Measurements from ENCODE around the gene LRRK1. TPM values are rescaled to one million over a fixed set of nuclear protein-coding genes. Genes with fewer than 3 reads are reported as not detected.

The LRRK1 gene
- total RNA-seq, 2 experiments from 2014 or later: 1.0 to 1.1 TPM

DNA sequence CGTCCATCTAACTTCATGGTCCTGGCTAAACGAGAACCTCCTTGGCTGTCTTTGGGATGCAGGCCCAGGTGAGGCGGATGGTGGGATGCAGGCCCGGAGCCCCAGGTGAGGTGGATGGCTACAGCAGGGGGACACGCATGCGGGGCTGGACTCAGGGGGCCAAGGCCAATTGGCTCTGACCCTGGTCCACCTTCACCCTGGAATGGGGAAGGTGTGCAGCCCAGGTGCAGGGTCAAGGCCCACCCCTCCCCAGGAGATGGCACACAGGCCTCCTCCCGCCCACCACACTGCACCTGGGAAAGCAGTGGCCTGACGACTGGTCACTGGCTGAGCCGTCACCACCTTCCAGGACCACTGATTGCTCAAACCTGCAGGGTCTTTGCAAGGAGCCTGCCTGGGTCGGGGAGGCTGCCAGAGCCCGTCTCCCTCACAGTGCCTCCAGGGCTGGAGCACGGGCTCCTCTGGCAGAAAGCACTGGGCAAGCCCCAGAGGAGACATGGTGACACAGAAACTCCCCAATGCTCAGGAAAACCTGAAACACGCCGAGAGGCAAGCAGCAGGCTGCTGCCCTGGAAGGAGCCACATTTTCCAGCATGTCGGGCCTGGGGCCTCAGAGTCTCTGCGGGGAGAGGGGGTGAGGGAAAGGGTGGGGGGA, 159.6 kb downstream of the LRRK1 start:
- no peak overlapping the region for H3K4me3 Mint-ChIP-seq
- CTCF ChIA-PET: no interaction called here
- H3K36me3 Mint-ChIP-seq (ENCODE audit: low read depth): no peaks in the 10 kb centered on the region

GRCh38 chr15:101081900-101082299, 162.7 kb downstream of the LRRK1 start:
- no peak overlapping the region for H3K27ac Mint-ChIP-seq
- no peaks in the 10 kb centered on the region for H3K4me1 Mint-ChIP-seq
- H3K9me3 Mint-ChIP-seq: no peaks in the 10 kb centered on the region
- no peak overlapping the region for H3K4me3 Mint-ChIP-seq
- H3K27me3 Mint-ChIP-seq: peaks cover 17% of the 10 kb centered on the region
- DNase-seq: no peak
- no peaks in the 10 kb centered on the region for H3K36me3 Mint-ChIP-seq (ENCODE audit: low read depth)
- POLR2A ChIA-PET: no interaction called here
- CTCF ChIA-PET: no interaction called here

More for the DNA sequence above, 159.6 kb downstream of the LRRK1 start:
- Mint-ChIP-seq H3K4me1 (no peaks in the 10 kb centered on the region), H3K27me3 (peaks cover 19% of the 10 kb centered on the region), H3K27ac (no peak overlapping the region), H3K9me3 (no peaks in the 10 kb centered on the region)
- no peak for DNase-seq
- POLR2A ChIA-PET: no interaction called here

DNA sequence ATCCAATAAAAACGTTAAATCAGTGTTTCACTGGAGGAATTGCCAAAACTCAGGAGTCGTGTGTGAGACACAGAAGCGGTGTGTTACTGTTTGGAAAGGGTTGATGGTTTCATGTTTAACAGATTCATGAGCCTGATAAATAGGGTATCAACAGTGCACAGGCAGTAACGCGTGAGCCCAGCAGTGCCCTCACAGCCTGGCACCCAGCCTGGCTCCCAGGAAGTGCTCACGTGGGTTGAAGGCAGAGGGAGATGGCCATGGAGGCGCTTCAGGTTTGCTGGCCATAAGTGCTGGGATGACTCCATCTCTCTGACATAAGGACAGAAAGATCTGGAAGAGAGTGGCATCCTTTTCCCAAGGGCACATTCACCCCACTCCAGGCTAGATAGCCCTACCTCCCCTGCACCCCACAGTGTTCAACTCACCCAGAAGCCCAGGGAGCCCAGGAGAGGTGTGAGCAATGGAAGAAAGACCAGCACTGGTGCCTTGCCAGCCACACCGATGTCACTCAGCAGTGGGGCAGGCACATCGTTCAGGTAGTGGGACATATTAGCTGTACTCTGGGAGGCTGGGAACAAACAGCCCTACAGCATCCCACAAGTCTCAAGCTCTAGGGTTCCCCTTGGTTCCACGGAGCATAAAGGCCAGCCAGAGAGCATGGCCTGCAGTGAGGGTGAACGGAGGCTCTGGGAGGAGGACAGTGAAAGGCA, 164.3 kb downstream of the LRRK1 start:
- no peak overlapping the region for H3K27ac Mint-ChIP-seq
- H3K36me3 Mint-ChIP-seq (ENCODE audit: low read depth): no peaks in the 10 kb centered on the region
- no peaks in the 10 kb centered on the region for H3K4me1 Mint-ChIP-seq
- peaks cover 17% of the 10 kb centered on the region for H3K27me3 Mint-ChIP-seq
- ChIA-PET CTCF (interaction anchor here (0.7 to 2.8 kb wide), 2 partner anchors 67 to 174 kb away, joined by 3 to 16 read pairs; no protein-coding TSS in a partner anchor), POLR2A (no interaction called here)
- DNase-seq: no peak
- no peak overlapping the region for H3K4me3 Mint-ChIP-seq
- H3K9me3 Mint-ChIP-seq: no peaks in the 10 kb centered on the region

DNA sequence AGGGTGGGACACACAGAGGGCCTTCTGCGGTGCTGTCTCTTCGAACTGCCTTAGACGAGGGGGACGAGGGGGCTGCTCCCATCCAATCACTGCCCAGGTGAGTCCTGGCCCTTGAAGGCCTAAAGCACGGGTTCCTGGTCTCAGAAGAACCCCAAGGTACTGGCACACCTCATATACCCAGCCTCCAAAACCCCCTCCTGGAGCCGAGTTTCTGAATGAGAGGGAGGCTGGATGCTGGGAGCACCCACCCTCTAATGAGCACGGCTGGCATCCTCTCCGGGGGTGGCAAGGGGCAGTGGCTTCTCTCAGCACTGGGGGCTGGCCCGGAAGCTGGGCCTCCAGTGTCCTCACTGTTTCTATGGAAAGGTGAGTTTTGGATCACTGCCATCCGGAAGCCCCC, 165.6 kb downstream of the LRRK1 start:
- Mint-ChIP-seq H3K27me3 (peaks cover 17% of the 10 kb centered on the region), H3K9me3 (no peaks in the 10 kb centered on the region), H3K4me1 (peaks cover 8% of the 10 kb centered on the region), H3K4me3 (no peak overlapping the region), H3K36me3 (ENCODE audit: low read depth) (no peaks in the 10 kb centered on the region), H3K27ac (no peak overlapping the region)
- DNase-seq: no peak
- ChIA-PET POLR2A (no interaction called here), CTCF (interaction anchor here (2.8 kb wide), 1 partner anchor 173 kb away, joined by 16 read pairs; no protein-coding TSS in a partner anchor)

DNA sequence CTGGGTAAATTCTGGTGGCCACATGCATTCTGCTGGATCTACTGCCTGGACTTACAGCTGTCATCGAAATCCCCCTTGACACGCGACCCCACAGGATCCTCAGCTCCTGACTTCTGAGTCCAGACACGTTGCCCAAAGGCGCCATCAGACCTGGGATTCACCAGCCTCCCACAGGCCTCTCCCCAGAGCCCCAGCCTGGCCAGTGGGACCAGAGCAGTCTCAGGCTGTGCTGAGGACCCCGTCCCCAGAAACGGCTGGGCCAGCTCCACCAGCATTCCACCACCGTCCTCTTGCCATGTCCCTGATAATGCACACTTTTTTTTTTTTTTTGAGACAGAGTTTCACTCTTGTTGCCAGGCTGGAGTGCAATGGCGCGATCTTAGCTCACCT, 166.1 kb downstream of the LRRK1 start:
- H3K27me3 Mint-ChIP-seq: peaks cover 17% of the 10 kb centered on the region
- CTCF ChIA-PET: interaction anchor here (0.7 to 2.8 kb wide), 2 partner anchors 171 to 173 kb away, joined by 3 to 16 read pairs; no protein-coding TSS in a partner anchor

DNA sequence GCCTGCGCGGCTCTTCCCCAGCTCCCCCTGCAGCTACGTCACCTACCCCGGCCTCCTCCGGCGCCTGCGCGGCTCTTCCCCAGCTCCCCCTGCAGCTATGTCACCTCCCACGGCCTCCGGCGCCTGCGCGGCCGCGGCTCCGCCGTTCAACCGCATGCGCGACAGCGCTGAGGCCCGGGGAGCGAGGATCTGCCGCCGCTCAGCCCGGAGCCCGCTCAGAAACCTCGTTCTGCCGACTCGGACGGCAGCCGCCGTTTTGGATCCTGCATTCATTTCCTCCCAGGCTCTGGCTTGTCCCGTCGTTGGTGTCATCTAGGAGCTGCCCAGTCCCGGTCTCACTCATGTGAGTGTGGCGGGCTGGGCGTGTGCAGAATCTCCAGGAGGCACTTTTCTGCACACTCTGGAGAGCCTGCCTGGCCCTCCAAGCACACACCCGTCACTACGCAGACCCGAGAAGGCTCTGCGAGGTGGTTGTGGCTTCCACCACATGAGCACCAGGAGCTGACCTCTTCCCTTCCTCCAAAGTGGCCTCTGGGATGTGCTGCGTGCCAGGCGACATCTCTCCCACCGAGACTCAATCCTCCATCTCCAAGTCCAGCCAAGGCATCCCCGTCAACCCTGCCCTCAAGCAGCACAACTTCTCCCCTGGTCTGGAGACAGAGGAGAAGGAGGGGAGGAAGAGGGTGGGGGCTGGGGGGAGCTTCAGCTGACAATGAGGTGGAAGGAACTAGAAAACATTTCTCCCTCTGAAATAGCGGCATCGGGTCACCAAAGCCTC, 167.4 kb downstream of the LRRK1 start:
- POLR2A ChIA-PET: no interaction called here
- DNase-seq: no peak
- peaks cover 16% of the 10 kb centered on the region for H3K4me1 Mint-ChIP-seq

More for the DNA sequence above, 166.1 kb downstream of the LRRK1 start:
- H3K4me3 Mint-ChIP-seq: no peak overlapping the region
- H3K9me3 Mint-ChIP-seq: no peaks in the 10 kb centered on the region
- POLR2A ChIA-PET: no interaction called here
- H3K27ac Mint-ChIP-seq: no peak overlapping the region
- no peak for DNase-seq
- peaks cover 12% of the 10 kb centered on the region for H3K4me1 Mint-ChIP-seq
- no peaks in the 10 kb centered on the region for H3K36me3 Mint-ChIP-seq (ENCODE audit: low read depth)

GRCh38 chr15:101087172-101087769, 168.1 kb downstream of the LRRK1 start:
- Mint-ChIP-seq H3K9me3 (no peaks in the 10 kb centered on the region), H3K27ac (no peak overlapping the region), H3K27me3 (peaks cover 10% of the 10 kb centered on the region), H3K4me3 (no peak overlapping the region), H3K36me3 (ENCODE audit: low read depth) (no peaks in the 10 kb centered on the region), H3K4me1 (peaks cover 16% of the 10 kb centered on the region)
- ChIA-PET CTCF (interaction anchor here (1.1 to 5.2 kb wide), 4 partner anchors 17 to 169 kb away, joined by 3 to 81 read pairs (median 6); no protein-coding TSS in a partner anchor), POLR2A (no interaction called here)
- DNase-seq: no peak

More for the DNA sequence above, 167.4 kb downstream of the LRRK1 start:
- CTCF ChIA-PET: interaction anchor here (1.1 to 5.2 kb wide), 3 partner anchors 16 to 170 kb away, joined by 3 to 81 read pairs (median 4); no protein-coding TSS in a partner anchor
- Mint-ChIP-seq H3K9me3 (no peaks in the 10 kb centered on the region), H3K27ac (no peak overlapping the region), H3K27me3 (peaks cover 17% of the 10 kb centered on the region), H3K36me3 (ENCODE audit: low read depth) (no peaks in the 10 kb centered on the region), H3K4me3 (no peak overlapping the region)

DNA sequence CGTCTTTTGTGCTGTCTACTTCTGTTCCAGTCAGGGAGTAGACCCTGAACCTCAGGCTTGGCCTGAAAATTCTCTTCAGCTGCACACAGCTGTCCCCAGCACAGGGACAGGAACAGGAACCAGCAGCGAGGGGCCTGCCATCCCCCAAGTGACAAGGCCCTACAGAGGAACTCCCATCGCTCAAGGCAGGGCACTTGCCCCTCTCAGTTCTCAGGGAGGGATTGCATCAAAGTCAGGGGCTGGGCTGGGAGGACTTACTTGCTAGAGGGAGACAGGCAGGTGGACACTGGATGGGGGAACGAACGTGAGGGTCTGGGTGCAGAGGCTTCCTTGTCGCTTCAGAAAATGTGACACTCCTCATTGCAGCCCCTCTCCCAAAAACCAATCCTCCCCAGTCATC, 169.1 kb downstream of the LRRK1 start:
- CTCF ChIA-PET: interaction anchor here (1.0 to 5.2 kb wide), 5 partner anchors 18 to 172 kb away, joined by 4 to 81 read pairs (median 7); no protein-coding TSS in a partner anchor
- H3K27me3 Mint-ChIP-seq: peaks cover 8% of the 10 kb centered on the region

GRCh38 chr15:101088788-101089578, 169.8 kb downstream of the LRRK1 start:
- Mint-ChIP-seq H3K27ac (peak overlapping the region; percentile 16), H3K9me3 (no peaks in the 10 kb centered on the region), H3K36me3 (ENCODE audit: low read depth) (no peaks in the 10 kb centered on the region), H3K27me3 (peaks cover 5% of the 10 kb centered on the region), H3K4me1 (peaks cover 17% of the 10 kb centered on the region), H3K4me3 (no peak overlapping the region)
- peak; percentile 81 for DNase-seq
- ChIA-PET POLR2A (interaction anchor here (1.4 to 1.7 kb wide), 2 partner anchors 37 to 163 kb away, joined by 6 to 8 read pairs; partner anchors contain the start of gene CHSY1), CTCF (interaction anchor here (0.7 to 5.2 kb wide), 11 partner anchors 23 to 232 kb away, joined by 3 to 81 read pairs (median 5); no protein-coding TSS in a partner anchor)

More for the DNA sequence above, 169.1 kb downstream of the LRRK1 start:
- H3K9me3 Mint-ChIP-seq: no peaks in the 10 kb centered on the region
- no peak overlapping the region for H3K4me3 Mint-ChIP-seq
- no peaks in the 10 kb centered on the region for H3K36me3 Mint-ChIP-seq (ENCODE audit: low read depth)
- peaks cover 16% of the 10 kb centered on the region for H3K4me1 Mint-ChIP-seq
- no peak overlapping the region for H3K27ac Mint-ChIP-seq
- DNase-seq: no peak
- POLR2A ChIA-PET: no interaction called here

GRCh38 chr15:101089579-101090427, 170.6 kb downstream of the LRRK1 start:
- peaks cover 4% of the 10 kb centered on the region for H3K36me3 Mint-ChIP-seq (ENCODE audit: low read depth)
- DNase-seq: no peak
- POLR2A ChIA-PET: interaction anchor here (0.7 to 1.7 kb wide), 8 partner anchors 13 to 205 kb away, joined by 3 to 8 read pairs (median 4); partner anchors contain the start of genes CHSY1 and SNRPA1
- H3K27me3 Mint-ChIP-seq: peaks cover 7% of the 10 kb centered on the region
- CTCF ChIA-PET: interaction anchor here (0.6 to 5.2 kb wide), 14 partner anchors 22 to 552 kb away, joined by 3 to 81 read pairs (median 4); no protein-coding TSS in a partner anchor
- H3K27ac Mint-ChIP-seq: peak overlapping the region; percentile 29
- peaks cover 18% of the 10 kb centered on the region for H3K4me1 Mint-ChIP-seq
- no peaks in the 10 kb centered on the region for H3K9me3 Mint-ChIP-seq
- H3K4me3 Mint-ChIP-seq: no peak overlapping the region

- no peak for DNase-seq
- Mint-ChIP-seq H3K4me3 (no peak overlapping the region), H3K27ac (no peak overlapping the region), H3K4me1 (peaks cover 18% of the 10 kb centered on the region), H3K9me3 (no peaks in the 10 kb centered on the region), H3K36me3 (ENCODE audit: low read depth) (peaks cover 4% of the 10 kb centered on the region), H3K27me3 (peaks cover 7% of the 10 kb centered on the region)
- ChIA-PET POLR2A (interaction anchor here (0.7 to 1.7 kb wide), 8 partner anchors 13 to 205 kb away, joined by 3 to 8 read pairs (median 4); partner anchors contain the start of genes CHSY1 and SNRPA1), CTCF (interaction anchor here (0.8 to 5.2 kb wide), 10 partner anchors 38 to 551 kb away, joined by 3 to 81 read pairs (median 4); no protein-coding TSS in a partner anchor)
Measured at GRCh38 chr15:101090428-101090790, 171.3 kb downstream of the LRRK1 start.

All from activated CD4-positive, alpha-beta memory T cell treated with anti-CD3 and anti-CD28 coated beads, Interleukin-2, amount 10 ng/mL, durations not matched to agents 7 days and 5 days (primary cell).